Activated naive CD4-positive, alpha-beta T cell treated with anti-CD3 and anti-CD28 coated beads, Interleukin-2, amount 10 ng/mL, durations not matched to agents 7 days and 5 days (primary cell): Measurements from ENCODE around the gene CNTFR.

Source experiments
- CTCF ChIA-PET: fragments of 350-600 bp; sonication (Branson Sonifier 250); formaldehyde crosslinking; loops from one replicate; lab custom pipeline; 2021; ENCODE audit warnings: antibody characterized with exemption; lab: Charles Lee
- DNase-seq: peaks from one replicate; pipeline ENCODE4 v3.0.0-alpha.2; 2020
- H3K27ac Mint-ChIP-seq: one replicate; pipeline ENCODE4 v1.8.0; 2021; ENCODE audit warnings: mild to moderate bottlenecking, moderate library complexity, mixed read lengths
- H3K27me3 Mint-ChIP-seq: one replicate; pipeline ENCODE4 v1.8.0; 2021; ENCODE audit warnings: mild to moderate bottlenecking, mixed read lengths
- H3K36me3 Mint-ChIP-seq: one replicate; pipeline ENCODE4 v1.8.0; 2021; ENCODE audit warnings: mixed read lengths
- H3K4me1 Mint-ChIP-seq: one replicate; pipeline ENCODE4 v1.8.0; 2021; ENCODE audit warnings: mixed read lengths
- H3K4me3 Mint-ChIP-seq: one replicate; pipeline ENCODE4 v1.8.0; 2021; ENCODE audit warnings: mild to moderate bottlenecking, moderate library complexity, mixed read lengths
- H3K9me3 Mint-ChIP-seq: one replicate; pipeline ENCODE4 v1.8.0; 2021; ENCODE audit warnings: mixed read lengths

Gene CNTFR

DNA sequence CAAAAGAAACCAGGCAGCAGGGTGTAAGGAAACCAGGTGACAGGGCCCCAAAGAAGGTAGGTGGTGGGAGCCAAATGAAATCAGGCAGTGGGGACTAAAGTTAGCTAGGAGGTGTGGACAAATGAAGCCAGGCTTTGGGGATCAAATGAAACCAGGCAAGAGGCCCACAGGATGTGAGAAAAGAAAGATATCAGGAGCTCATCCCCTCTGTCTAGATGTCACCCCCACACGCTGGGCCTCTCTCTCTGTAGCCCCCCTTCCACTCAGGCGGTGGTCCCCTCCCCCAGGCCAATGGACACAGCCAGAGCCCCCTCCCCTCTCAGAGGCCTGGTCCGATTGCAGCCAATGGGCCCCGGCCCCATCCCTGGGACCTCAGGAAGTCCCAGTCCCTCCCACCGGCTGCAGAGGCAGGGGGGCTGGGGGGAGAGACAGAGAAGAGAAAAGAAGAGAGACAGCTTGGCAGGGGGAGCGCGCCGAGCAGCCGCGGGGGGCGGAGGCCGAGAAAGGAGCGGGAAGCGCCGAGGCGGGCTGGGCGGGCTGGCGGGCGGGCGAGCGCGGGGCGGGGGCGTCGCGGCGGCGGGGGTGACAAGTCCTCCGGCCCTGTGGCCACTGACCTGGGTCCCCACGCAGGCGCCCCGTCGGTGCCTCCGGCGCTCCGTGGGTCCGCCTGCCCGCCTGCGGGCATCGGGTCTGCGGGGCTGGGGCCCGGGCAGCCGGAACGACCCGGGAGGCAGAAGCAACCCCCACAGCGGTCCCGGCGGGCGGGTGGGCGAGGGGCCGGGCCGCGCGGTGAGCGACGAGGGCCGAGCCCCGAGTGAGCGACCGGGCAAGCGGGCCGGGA is 11.9 kb downstream of the CNTFR start:
- Mint-ChIP-seq H3K4me3 (no peak overlapping the region), H3K27ac (no peak overlapping the region)
- CTCF ChIA-PET: no interaction called here

GRCh38 chr9:34576597-34577399 is 12.7 kb downstream of the CNTFR start:
- no peak overlapping the region for H3K27ac Mint-ChIP-seq
- H3K9me3 Mint-ChIP-seq: no peaks in the 10 kb centered on the region
- CTCF ChIA-PET: interaction anchor here (1.0 to 1.3 kb wide), 2 partner anchors 27 to 173 kb away, joined by 3 to 5 read pairs; no protein-coding TSS in a partner anchor
- H3K4me3 Mint-ChIP-seq: no peak overlapping the region
- H3K4me1 Mint-ChIP-seq: peaks cover 4% of the 10 kb centered on the region
- peaks cover 86% of the 10 kb centered on the region for H3K27me3 Mint-ChIP-seq
- DNase-seq: no peak
- no peaks in the 10 kb centered on the region for H3K36me3 Mint-ChIP-seq

More for the DNA sequence above, 11.9 kb downstream of the CNTFR start:
- Mint-ChIP-seq H3K4me1 (peaks cover 4% of the 10 kb centered on the region), H3K36me3 (no peaks in the 10 kb centered on the region), H3K9me3 (no peaks in the 10 kb centered on the region), H3K27me3 (peaks cover 83% of the 10 kb centered on the region)
- DNase-seq: no peak

DNA sequence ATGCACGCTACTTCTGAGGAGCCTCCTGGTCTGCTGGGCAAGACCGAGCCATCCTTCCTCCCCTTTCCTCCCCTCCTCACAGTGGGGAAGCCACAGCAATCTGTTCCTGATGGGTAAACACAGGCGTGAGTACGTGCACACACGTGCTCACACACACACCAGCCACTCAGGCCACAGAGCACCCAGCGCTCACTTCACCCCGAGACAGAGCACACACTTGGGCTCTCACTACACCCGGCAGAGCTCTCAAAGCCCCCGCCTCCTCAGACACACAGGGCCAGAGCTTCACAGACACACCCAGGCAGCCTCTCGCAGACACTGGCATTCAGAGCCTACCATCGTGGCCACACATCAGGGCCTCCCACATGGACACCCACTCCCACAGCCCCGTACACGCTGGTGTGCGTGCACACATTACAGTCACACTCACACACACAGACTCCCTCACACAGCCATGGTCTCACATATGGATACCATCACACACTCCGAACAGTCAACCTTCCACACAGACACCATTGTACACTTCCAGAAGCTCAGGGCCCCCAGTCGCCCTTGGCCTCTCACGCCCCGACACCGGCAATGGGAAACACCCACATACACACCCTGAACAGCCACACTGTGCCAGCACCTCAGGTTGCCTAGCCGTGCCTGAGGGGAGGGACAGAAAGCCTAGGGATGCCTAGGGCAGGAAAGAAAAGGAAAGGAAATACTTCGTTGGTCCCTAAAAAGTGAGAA is 13.5 kb downstream of the CNTFR start:
- CTCF ChIA-PET: interaction anchor here (1.0 to 1.3 kb wide), 2 partner anchors 28 to 172 kb away, joined by 3 to 5 read pairs; no protein-coding TSS in a partner anchor
- Mint-ChIP-seq H3K27me3 (peaks cover 82% of the 10 kb centered on the region), H3K36me3 (no peaks in the 10 kb centered on the region), H3K4me3 (no peak overlapping the region), H3K27ac (no peak overlapping the region), H3K9me3 (no peaks in the 10 kb centered on the region), H3K4me1 (peaks cover 4% of the 10 kb centered on the region)
- no peak for DNase-seq

DNA sequence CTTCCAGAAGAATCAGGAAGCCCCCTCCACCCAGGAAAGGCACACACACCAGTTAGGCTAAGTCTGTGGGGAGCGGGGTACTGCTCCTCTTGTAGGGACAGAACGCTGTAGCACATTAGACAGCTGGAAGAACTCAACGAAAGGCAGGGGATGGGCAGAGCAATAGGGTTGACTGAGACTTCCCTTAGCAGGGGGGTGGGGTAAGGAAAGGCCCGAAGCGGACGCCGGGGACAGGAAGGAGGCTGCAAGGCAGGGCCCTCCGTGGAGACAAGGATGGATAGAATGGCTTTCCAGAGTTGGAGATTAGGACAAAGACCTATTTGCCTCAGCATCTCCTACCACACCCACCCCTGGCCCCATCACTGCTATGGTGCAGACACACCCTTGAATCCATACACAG is 14.3 kb downstream of the CNTFR start:
- CTCF ChIA-PET: interaction anchor here (1.3 kb wide), 1 partner anchor 171 kb away, joined by 3 read pairs; no protein-coding TSS in a partner anchor
- H3K36me3 Mint-ChIP-seq: no peaks in the 10 kb centered on the region
- H3K27me3 Mint-ChIP-seq: peaks cover 76% of the 10 kb centered on the region
- H3K9me3 Mint-ChIP-seq: no peaks in the 10 kb centered on the region
- no peak for DNase-seq
- peaks cover 4% of the 10 kb centered on the region for H3K4me1 Mint-ChIP-seq
- no peak overlapping the region for H3K4me3 Mint-ChIP-seq
- H3K27ac Mint-ChIP-seq: no peak overlapping the region

DNA sequence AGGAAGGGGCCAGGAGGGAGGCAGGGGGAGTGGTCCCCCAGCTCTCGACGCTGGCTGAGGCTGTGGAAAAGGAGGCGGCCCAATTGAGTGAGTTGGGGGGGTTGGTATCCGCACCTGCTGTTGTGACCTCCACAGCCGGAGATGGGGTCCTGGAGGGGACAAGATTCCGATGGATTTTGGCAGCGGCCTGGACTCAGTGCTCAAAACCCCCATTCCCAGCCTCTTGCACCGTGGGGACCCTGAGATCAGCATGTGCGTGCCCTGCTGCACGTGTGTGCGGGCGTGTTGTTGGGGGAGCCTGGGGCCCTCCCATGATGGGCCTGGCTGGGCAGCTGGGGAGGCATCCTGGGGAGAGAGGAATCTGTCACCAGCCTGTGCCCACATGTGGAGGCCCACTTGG is 15.0 kb downstream of the CNTFR start:
- no peak for DNase-seq
- Mint-ChIP-seq H3K27ac (no peak overlapping the region), H3K4me1 (peaks cover 4% of the 10 kb centered on the region), H3K27me3 (peaks cover 75% of the 10 kb centered on the region), H3K36me3 (no peaks in the 10 kb centered on the region), H3K9me3 (no peaks in the 10 kb centered on the region), H3K4me3 (no peak overlapping the region)
- CTCF ChIA-PET: no interaction called here

DNA sequence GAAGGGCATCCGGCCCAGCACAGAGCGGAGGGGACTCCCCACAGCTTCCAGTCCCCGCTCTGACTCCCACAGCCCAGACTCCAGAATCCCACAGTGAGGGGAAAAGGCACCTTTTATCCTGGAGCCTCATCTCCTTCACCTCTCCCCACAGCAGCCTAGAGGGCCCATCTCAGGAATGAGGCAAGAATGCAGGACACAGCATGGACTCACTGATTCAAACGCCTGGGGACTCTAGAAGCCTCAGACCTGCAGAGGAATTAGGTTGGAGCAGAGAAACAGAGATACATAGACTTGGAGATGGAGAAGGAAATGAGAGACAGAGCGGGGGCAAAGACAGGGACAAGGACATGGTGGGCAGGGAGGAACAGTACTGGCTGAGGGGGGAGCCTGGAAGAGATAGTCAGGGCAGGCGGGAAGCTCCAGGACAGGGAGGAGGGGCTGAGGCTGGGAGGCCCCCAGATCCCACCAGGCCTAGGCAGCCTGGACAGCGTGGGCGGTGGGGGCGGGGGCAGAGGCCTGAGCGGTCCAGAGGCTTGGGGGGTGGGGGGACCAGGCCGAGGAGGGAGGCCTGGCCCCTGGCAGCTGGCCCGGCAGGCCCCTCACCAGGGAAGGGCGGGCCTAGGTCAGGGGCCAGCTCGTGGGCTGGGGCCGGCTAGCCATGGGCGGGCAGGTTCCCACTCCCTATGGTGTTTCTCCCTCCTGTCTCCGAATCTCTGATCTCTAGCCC is 15.8 kb downstream of the CNTFR start:
- H3K4me1 Mint-ChIP-seq: peaks cover 4% of the 10 kb centered on the region
- no peaks in the 10 kb centered on the region for H3K36me3 Mint-ChIP-seq
- H3K27me3 Mint-ChIP-seq: peaks cover 71% of the 10 kb centered on the region
- CTCF ChIA-PET: no interaction called here
- H3K27ac Mint-ChIP-seq: no peak overlapping the region
- H3K9me3 Mint-ChIP-seq: no peaks in the 10 kb centered on the region
- no peak for DNase-seq
- H3K4me3 Mint-ChIP-seq: no peak overlapping the region

DNA sequence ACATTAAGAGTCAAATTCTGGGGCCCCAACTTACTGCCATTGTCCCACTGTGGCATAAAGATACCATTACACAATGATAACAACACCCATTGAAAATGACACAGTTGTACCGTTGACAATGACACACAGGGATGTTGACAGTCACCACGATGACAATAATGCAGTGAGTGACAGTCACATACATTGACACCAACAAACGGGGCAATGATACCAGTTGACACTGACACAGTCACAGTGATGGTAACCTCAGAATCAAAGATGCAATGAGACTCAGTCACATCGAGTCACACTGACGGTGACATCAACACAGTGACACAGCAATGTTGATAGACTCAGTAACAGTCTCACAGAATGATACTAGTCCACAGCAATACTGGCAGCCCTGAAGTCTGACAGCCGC is 16.9 kb downstream of the CNTFR start:
- Mint-ChIP-seq H3K36me3 (no peaks in the 10 kb centered on the region), H3K27ac (no peak overlapping the region), H3K4me1 (peaks cover 4% of the 10 kb centered on the region), H3K9me3 (no peaks in the 10 kb centered on the region), H3K27me3 (peaks cover 69% of the 10 kb centered on the region), H3K4me3 (no peak overlapping the region)
- no peak for DNase-seq
- CTCF ChIA-PET: no interaction called here

- no peaks in the 10 kb centered on the region for H3K9me3 Mint-ChIP-seq
- DNase-seq: no peak
- H3K36me3 Mint-ChIP-seq: no peaks in the 10 kb centered on the region
- CTCF ChIA-PET: interaction anchor here (1.2 kb wide), 1 partner anchor 19 kb away, joined by 3 read pairs; no protein-coding TSS in a partner anchor
- H3K4me1 Mint-ChIP-seq: no peaks in the 10 kb centered on the region
- no peak overlapping the region for H3K27ac Mint-ChIP-seq
- no peak overlapping the region for H3K4me3 Mint-ChIP-seq
- peaks cover 65% of the 10 kb centered on the region for H3K27me3 Mint-ChIP-seq
These were observed 17.4 kb downstream of the CNTFR start for GRCh38 chr9:34572092-34572491.

- no peak overlapping the region for H3K27ac Mint-ChIP-seq
- no peaks in the 10 kb centered on the region for H3K9me3 Mint-ChIP-seq
- CTCF ChIA-PET: interaction anchor here (1.2 kb wide), 1 partner anchor 20 kb away, joined by 3 read pairs; no protein-coding TSS in a partner anchor
- H3K4me3 Mint-ChIP-seq: no peak overlapping the region
- DNase-seq: no peak
- peaks cover 61% of the 10 kb centered on the region for H3K27me3 Mint-ChIP-seq
- H3K36me3 Mint-ChIP-seq: no peaks in the 10 kb centered on the region
- H3K4me1 Mint-ChIP-seq: no peaks in the 10 kb centered on the region
These were observed 18.1 kb downstream of the CNTFR start for GRCh38 chr9:34571481-34571810.

DNA sequence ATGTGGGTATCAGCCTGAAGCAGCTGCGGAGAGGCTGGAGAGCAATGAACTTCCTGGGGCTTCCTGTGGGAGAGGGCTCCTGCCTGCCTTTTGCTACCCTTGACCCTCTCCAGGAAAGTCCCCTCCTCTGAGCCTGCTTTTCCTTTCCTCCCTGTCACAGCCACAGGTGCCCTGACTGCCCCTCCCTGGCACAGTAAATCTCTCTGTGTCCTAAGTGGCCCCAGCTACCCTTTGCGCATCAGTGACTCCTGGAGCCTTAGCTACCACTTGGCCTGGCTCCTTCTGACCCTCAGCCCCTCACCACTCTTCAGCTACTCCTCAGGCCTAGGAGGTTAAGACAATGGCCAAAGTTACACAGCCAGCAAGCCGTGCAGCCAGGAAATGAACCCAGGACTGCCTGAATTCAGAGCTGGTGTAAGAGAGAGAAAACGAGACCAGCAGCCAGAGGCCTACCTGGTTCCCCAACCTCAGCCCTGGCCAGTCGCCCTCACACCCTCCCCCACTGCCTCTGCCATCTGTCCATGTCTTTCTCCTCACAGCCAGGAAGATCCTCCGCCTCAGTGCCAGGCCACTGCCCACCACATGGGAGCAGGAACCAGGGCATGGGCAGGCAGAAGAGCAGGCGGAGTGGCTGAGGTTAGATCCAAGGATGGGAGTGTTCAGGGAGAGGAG is 18.6 kb downstream of the CNTFR start:
- Mint-ChIP-seq H3K27ac (no peak overlapping the region), H3K27me3 (peaks cover 56% of the 10 kb centered on the region), H3K36me3 (no peaks in the 10 kb centered on the region), H3K4me1 (no peaks in the 10 kb centered on the region), H3K9me3 (no peaks in the 10 kb centered on the region), H3K4me3 (no peak overlapping the region)
- CTCF ChIA-PET: interaction anchor here (1.2 kb wide), 1 partner anchor 20 kb away, joined by 3 read pairs; no protein-coding TSS in a partner anchor
- DNase-seq: no peak

- Mint-ChIP-seq H3K27ac (no peak overlapping the region), H3K4me3 (no peak overlapping the region), H3K4me1 (no peaks in the 10 kb centered on the region), H3K9me3 (no peaks in the 10 kb centered on the region), H3K36me3 (no peaks in the 10 kb centered on the region), H3K27me3 (peaks cover 51% of the 10 kb centered on the region)
- CTCF ChIA-PET: no interaction called here
- no peak for DNase-seq
These were observed 19.1 kb downstream of the CNTFR start for GRCh38 chr9:34570376-34570775.

DNA sequence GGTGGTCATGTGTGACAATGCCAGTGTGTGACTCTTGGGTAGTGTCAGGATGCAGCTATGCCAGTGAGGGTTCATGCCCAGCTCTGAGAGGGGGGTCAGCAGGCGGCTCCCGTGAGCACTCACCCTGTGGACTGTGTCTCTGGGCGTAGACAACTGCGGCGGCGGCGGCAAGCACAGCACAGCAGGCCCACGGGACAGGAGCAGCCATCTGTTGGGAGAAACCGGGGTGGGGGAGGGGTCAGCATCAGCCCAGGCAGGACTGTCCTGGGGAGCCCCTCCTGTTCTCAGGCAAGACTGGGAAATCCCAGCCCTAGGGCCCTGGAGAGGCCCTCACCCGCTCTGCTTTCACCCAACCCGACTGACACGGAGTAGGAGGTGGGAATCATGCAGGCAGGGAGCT is 20.8 kb downstream of the CNTFR start:
- H3K4me3 Mint-ChIP-seq: no peak overlapping the region
- no peaks in the 10 kb centered on the region for H3K36me3 Mint-ChIP-seq
- CTCF ChIA-PET: no interaction called here
- no peak overlapping the region for H3K27ac Mint-ChIP-seq
- no peaks in the 10 kb centered on the region for H3K4me1 Mint-ChIP-seq
- H3K27me3 Mint-ChIP-seq: peaks cover 48% of the 10 kb centered on the region
- H3K9me3 Mint-ChIP-seq: no peaks in the 10 kb centered on the region
- DNase-seq: no peak

- Mint-ChIP-seq H3K36me3 (no peaks in the 10 kb centered on the region), H3K4me3 (no peak overlapping the region), H3K27me3 (peaks cover 47% of the 10 kb centered on the region), H3K27ac (no peak overlapping the region), H3K4me1 (no peaks in the 10 kb centered on the region), H3K9me3 (no peaks in the 10 kb centered on the region)
- no peak for DNase-seq
- CTCF ChIA-PET: no interaction called here
These were observed 21.4 kb downstream of the CNTFR start for GRCh38 chr9:34568133-34568532.
